GM03348 (cell line): ENCODE data around the gene FLT1.

Experiments
- DNase-seq: peaks from one replicate; pipeline ENCODE4 v3.0.0; 2012; ENCODE audit warnings: low spot score

The FLT1 gene

DNA sequence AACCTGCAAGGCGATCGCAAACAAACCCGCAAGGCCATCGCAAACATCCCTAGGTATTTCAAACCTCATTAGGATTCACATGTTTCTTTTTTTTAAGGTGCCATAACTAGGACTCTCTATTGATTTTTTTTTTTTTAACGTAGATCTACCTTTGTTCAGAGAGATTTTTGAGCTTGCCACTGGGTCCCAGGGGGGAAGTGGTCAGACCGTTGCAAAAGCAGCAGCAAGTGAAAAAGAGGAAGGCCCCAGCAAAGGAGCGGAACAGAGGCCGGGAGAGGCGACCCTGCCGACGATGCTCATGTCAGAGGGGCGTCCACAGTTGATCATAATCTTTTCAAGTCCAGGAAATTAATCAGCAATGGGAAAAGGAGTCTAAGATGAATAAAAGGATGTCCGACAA is 32.7 kb upstream of the FLT1 start:
- no peak for DNase-seq

DNA sequence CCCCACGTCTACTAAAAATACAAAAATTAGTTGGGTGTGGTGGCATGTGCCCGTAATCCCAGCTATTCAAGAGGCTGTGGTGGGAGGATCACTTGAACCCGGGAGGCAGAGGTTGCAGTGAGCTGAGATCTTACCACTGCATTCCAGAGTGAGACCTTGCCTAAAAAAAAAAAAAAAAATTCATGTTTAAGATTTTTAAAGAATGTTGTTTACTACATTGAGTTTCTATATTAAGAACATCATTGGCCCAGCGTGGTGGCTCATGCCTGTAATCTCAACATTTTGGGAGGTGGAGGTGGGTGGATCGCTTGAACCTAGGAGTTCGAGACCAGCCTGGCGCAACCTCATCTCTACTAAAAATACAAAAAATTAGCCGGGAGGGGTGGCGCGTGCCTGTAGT is 31.9 kb upstream of the FLT1 start:
- no peak for DNase-seq

DNA sequence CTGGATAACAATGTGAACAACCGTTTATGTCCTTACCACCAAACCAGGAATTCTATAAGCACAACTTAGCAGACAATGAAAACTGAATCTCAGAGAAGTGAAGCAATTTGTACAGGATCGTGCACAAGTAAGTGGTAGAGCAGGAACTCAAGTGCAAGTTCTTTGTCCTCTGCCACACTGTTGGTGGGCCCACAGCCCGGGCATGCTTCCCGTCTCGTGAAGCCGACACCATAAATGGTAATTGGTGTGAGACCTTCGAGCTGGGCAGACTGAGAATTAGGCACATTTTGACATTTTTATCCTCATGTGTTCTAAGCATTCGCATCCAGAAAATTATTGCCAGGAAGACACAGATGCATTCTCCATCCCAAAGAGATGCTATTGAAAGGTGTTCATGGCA is 27.9 kb upstream of the FLT1 start:
- no peak for DNase-seq

DNA sequence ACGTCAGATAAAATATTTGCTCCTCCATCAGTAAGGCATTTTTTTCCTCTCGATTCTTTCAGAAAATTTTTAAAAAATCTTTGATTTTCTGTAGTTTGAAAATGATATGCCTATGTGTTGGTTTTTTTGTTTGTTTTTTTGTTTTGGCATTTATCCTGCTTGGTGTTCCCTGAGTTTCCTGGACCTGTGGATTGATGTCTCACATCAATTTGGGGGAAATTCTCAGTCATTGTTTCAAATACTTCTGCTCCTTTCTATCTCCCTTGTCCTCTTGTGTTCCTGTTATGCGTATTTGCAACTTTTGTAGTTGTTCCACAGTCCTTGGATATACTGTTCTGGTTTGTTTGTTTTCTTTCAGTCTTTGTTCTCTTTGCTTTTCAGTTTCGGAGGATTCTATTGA is 18.8 kb upstream of the FLT1 start:
- DNase-seq = no peak

DNA sequence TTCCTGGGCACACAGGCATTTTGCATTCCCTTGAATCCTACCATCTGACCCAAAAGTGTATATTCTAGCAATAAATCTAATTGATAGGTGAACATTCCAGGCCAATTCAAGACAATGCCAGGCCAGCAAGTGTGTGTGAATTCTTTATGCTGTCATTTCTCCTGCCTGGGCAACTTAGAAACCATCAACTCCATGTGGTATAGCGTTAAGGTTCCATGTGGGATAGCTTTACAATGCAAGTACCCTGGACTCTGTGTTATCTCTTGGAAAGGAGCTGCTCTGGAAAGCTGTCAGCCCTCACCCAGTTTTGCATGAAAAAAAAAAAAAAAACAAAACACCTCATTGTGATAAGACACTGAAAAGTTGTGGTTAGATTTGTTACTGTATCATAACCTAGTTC is 15.6 kb upstream of the FLT1 start:
- no peak for DNase-seq

DNA sequence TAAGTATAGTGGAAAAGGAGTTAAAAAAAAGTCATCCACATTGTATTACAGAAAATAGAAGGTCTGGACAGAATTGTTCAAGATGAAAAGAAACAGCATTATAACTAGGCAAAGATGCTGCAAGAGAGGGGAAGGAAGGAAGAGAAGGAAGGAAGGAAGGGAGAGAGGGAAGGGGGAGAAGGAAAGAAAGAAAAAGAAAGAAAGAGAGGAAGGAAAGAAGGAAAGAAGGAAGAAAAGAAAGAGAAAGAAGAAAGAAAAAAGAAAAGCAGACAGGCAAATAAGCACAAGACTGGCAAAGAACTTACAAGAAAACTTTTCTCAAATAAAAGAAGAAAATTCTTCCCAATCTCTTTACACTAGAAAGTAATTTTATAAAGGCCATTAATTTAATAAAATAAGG is 15.1 kb upstream of the FLT1 start:
- no peak for DNase-seq

DNA sequence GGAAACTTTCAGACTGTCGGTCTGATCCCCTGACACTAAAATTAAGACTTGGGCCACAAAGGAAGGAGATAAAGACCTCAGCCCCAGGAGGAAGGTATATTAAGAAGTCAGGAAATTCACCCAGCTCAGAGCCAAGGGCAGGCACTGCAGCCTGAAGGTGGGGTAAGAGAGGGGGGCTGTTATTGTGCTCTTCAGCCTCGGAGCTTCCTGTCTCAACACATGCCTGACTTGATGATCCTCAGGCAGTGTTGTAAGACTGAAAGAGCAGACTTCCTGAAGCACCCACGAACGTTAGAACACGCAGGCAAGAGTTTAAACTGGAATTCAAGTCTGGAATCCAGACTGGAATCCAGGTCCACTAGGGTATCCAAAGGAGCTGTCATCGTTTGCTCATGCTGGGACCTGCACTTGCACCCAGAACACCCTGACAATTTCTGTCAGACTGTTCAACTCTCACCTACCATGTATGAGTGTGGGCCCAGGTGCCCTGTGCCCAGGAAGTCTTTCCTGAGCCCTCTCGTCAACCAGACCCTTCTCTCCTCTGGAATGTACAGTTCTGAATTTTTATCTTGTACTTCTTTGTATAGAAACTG is 10.7 kb upstream of the FLT1 start:
- no peak for DNase-seq

DNA sequence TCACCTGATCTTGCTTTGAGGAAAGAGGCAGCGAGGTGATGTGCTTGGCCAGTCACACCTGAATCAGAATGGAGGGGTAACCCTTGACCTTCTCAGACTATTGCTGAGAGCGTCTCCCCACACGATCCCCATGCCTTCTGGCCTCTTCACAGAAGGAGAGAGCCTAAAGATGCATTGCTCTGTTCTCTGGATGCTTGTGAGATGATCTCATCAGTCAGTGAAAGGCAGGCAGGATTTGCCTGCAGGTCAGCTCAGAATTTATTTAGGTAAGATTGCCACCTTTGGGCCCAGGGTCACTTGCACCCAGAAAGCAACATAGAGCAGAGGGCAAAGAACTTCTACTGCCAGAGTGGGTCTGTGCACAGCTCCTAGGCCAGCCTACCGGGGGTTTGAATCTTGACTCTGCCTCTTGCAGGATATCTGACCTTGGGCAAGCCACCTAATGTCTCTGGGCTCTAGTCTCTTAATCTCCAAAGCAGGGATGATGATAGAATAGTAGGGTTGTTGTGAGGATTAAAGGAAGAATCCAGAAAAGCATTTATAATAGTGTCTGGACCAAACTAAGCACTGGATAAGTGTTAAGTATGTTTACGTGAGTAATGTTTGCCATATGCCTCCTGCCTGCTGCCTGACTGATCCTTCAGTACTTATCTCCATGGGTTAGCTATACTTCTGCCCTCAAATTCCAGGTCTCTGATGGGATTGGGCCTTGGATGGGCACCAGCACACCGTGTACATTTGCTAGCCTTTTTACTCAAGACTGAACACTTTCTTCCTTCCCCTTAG is 8.4 kb upstream of the FLT1 start:
- DNase-seq = no peak

DNA sequence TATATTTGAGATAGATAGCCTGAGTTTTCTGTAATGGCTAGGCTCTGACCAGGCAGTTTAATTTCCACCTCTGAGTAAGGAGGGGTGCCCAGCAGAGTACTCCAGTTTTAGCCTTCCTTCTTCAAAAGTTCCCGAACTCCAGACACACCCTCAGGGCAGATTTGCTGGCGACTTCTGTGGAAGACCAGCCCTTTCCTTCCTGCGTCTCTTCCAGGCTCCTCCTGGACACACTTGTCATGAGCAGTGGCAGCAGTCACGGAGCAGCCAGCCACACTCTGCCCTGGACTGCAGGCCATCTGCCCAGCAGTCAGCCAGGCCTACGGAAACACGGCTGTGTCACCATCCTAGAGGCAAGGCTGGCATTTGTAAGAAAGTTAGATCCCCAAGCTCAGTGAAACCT is 6.6 kb upstream of the FLT1 start:
- DNase-seq = no peak

DNA sequence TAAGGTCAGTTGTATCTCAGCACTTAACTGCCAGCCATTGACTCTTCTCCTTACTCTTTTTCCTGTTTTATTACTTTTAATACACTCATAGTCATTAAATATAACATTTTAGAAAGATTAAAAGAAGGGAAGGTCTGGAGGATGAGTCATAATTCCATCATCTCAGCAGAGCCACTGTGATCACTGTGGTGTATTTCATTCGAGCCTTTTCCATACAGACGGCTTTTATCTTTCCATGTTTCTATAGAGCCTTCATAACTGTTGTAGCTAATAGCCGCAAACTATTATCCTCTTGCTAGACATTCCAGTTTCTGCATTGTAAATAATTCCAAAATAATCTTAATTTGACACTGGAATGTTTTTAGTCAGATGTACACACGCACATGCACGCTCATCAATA is 4.7 kb upstream of the FLT1 start:
- DNase-seq = peak; percentile 45

DNA sequence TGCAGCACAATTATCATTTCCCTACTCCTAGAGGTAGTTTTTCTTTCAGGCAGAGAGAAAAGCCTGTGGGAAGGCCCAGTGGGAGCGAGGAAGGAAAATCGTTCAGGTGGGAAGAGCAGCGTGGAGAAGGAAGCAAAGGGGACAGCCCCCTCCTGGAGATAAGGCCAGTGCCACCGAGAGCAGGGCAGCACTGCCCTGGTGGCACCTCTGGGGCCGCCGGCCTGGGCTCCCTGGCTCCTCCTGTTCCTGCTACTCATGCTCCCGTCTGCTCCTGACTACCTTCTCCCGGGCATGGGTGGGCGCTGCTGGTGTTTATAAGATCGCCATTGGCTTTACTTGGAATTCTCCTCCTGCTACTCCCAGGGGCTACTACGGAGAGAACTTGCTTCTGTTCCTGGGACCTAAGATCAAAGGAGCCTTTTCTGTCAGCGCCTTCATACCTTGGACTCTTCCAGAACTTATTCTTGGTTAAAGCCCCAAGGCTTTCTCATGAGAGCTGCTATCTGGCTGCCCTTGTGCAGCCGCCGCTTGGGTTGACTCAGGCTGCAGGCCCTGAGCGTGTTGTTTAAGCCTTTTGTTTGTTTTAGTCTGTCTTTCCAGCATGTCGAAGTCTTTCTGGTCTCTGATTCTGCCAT is 3.7 kb upstream of the FLT1 start:
- DNase-seq = no peak

DNA sequence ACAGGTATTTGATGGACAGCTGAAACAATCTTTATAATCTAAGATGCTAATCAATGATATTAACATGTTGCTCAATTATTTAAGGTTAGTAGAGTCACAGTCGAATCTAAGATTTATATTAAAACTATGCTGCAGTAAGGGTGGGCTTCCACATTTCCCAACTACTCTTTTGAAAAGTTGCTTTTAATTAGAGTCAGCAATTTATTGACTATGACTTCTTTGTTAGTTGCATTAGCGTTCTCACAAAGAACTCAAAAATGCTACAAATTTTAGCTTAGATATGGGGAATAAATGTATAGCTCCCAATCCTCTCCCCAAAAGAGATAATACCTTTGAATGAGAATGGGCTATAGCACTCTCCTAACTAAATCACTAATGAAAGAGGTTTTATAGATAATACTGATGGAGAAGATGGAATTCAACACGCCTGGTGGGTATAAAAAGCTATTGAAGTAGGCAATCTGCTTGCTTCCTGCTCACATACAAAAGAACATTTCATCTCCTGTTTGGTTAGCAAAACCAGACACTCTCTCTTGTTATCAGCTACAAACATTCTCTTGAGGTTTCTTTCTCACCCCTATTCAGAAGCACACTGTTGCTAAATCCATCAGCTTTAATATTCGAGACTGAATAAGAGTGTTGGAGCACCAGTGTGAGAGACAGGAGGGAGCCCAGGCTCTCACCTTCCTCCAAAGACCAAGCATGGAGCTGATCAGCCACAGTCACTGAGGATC is 2.4 kb upstream of the FLT1 start:
- no peak for DNase-seq

DNA sequence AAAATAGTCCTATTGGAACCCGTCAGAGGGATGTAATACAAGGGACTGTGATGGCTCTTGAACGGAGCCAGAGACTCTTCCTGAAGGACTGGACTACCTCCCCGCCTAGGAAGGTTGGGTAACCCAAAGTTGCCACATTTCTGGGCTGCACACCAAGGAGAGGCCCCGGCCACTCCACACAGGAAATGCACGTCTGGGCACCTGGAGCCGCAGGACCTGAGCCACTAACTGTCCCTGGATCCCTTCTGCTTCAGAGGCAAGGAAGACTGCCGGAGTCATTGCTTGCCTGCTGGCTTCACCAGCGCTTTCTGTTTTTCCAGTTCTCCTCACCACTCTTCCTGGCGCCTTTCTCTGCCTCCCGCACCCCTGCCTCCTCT is 1.2 kb upstream of the FLT1 start:
- no peak for DNase-seq

DNA sequence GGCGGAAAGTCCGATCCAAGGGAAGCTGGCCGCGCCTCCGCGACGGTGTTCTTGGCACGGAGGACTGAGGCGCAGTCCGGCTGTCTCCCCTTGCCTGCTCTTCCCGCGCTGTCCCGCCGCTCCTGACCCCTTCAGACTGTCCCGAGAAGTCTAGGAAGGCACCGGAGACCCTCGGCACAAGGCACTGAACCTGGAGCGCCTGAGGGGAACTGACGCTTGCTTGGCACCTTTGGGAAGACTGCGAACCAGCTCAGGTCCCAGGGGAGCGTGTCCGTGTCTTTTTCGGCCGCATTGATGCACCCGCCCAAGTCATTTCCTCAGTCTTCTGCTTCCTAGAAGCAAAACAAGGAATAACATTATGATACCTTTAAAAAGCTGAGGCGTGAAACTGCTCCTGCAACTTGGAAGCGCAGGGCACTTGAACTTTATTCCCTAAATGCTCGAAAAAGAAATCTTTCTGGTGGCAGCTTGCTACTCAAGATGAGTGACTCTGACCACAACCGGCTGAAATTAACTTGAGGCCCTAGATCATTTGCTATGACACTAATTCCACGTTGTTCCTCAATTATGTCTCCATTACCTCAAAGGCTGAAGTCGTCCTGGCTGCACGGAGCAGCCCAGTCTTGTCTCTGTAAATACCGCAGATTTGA is 735 bp upstream of the FLT1 start:
- no peak for DNase-seq

DNA sequence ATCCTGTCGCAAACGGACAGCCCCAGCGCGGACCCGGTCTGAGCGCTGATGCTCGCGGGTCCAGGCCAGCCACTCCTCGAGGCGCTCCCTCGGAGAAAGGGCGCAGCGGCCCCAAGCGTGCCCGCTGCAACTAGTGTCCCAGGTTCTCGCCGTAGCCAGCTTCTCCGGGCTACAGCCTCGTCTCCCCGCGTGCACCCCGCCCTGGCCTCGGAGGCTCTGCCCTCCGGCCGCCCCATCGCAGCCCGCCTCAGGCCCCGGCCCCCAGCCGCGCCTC is 487 bp downstream of the FLT1 start:
- peak; percentile 36 for DNase-seq

DNA sequence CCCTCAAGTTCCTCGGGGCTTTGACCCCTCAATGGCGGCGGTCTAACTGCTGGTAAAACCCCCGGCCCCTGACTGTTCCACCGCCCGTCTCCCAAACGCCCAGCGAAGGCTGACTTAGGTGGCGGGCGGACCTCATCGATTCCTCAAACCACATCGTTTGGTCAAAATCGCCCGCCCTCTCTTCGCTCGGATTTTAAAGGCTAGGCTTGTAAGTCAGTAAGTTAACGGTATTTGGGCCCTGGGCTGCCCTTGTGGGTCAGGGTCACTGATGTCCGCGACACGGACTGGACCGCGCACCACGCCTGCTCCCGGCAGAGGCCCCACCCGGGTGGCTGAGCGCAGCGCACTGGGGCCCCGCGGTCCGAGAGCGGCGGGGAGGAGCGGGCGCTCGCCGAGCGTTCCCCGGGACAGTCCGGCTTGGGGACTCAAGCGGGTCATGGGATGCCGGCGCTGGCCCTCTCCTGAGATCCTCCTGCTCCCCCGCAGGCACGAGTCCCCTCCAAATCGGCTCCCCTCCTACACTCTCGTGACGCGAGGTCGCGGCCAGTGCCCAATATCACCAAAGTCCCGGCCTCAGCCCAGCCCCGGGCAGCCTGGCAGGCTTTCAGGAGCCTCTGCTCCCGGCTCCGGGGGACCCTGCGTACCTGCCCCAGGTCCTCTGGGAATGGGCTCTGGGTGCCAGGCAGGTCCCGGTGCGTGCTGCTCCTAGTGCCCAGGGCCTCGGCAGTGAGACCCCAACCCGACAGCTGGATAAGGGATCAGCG is 1.0 kb downstream of the FLT1 start:
- peak; percentile 59 for DNase-seq

DNA sequence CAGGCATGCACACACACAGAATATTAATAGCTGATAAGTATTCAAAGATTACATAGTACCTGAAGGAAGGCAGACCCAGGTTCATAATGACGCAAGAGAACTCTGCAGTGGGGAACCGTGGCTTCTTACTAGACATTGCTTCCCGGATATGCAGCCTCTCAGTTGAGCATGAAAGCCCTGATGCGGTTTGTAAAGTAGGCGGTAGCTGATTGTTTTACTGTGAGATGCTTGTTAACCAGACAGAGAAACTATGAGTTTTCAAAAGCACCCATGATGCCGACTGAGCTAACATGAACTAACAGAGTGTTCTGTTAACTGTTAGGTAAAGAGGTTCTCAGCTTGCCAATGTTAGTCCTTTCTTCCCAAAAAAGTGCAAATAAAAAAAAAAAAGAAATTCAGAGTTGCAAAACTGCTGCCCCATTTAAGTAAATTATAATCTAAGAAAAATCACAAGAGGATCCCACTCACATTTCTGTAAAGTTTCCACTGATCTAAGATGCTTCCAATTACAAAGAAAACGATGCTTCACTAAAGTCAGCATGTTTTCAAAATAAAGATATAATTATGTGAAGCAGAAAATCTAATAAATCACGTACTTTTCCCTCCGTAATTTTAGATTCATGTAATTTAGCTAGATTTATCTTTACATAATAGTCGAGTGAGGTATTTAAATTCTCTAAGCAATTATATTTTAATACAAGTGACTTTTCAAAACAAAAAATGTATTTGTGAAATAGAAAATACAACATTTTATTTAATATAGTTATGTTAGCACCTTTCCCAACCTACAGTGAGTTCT is 2.2 kb downstream of the FLT1 start:
- DNase-seq = no peak

DNA sequence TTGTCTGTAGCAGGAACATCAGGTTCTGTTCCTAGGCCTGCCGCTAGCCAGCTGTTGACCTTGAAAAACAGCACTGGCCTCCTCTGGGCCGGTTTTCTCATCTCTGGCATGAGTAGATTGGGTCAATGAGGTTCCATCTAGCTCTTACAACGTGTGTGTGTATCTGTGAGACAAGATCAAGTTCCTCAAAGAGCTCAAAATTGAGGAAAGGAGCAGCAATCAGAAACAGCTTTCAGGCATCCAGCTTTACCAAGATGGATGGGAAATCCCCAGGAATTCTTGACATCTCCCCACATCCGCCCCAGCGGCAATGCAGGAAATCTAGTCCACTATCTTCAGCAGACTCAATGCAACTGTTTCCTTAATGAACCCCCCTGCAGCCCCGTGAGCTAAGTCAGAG is 4.9 kb downstream of the FLT1 start:
- no peak for DNase-seq

DNA sequence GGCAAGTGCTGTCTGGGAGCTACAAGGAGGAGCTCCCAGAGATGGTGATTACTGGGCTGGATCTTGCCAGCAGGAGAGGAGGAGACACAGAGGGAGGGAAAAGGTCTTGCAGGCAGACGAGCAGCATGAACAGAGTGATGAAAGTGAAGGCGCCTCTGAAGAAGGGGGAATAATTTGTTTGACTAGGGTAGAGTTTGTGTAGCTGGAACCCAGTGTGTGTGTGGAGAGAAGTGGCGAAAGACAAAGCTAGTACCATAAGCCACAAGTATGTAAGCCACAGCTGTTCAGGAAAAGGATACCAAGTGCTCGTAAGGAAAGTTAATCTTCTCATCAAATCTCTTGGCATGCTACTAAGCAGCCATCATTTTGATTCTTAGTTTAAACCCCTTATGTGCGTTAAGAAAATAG is 5.4 kb downstream of the FLT1 start:
- peak; percentile 49 for DNase-seq

DNA sequence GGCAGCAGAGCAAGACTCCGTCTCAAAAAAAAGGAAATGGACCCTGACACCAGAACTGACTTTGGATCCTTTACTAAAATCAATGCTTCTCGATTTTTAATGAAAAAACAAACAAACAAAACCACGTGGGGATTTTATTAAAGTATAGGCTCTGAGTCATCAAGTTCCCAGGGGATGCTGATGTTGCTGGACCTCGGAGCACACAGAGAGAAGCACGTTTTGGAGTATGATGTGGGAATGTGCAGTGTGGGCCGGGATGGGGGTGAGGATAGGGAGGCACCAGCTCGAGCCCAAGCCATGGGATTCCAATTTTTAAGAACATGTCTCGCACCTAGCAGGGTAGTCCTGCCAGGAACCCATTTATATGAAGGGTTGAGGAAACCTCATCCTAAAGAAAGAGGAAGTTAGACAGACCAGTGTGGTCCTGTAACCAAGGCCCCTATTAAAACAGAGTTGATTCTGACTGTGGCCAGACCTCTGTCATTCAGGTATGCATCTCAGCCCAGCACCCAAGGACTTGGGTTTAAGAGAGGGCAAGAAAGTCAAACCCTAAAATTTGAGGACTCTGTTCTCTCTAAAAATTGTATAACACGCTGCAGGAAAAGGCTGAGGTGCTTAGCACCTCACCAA is 6.4 kb downstream of the FLT1 start:
- peak; percentile 17 for DNase-seq
